Prostate gland (tissue), 2 donors: Measurements from ENCODE around the gene FAM180A. TPM values are rescaled to one million over a fixed set of nuclear protein-coding genes. Genes with fewer than 3 reads are reported as not detected.

Experiments used
- DNase-seq: peaks from one replicate; pipeline ENCODE4 v3.0.0-alpha.2; 2019; ENCODE audit warnings: low spot score
- H3K27ac ChIP-seq, 2 donors: fragments of 200-600 bp; sonication (generic); 2 replicates each; pipeline ENCODE4 v1.5.1; 2017 to 2019
- H3K27me3 ChIP-seq: fragments of 200-600 bp; sonication (generic); replicated peaks from 2 replicates; pipeline ENCODE4 v1.5.1; 2019; ENCODE audit not compliant: insufficient read depth
- H3K36me3 ChIP-seq, 2 donors: fragments of 200-600 bp; sonication (generic); 1 replicate in 1 of 2; 2 replicates in 1 of 2; pipeline versions ENCODE4 v1.5.1 to v1.8.1; 2017 to 2019
- H3K4me1 ChIP-seq: fragments of 200-600 bp; sonication (generic); replicated peaks from 2 replicates; pipeline ENCODE4 v1.5.1; 2019
- H3K4me3 ChIP-seq, 2 donors: fragments of 200-600 bp; sonication (generic); 2 replicates each; pipeline ENCODE4 v1.5.1; 2017 to 2019
- H3K9me3 ChIP-seq: fragments of 200-600 bp; sonication (generic); 2 replicates; pipeline ENCODE4 v1.5.1; 2017
- CTCF ChIP-seq, 4 experiments: fragments of 200-600 bp in 2 of 4; fragments of 450-650 bp in 2 of 4; sonication (generic) in 2 of 4; IDR thresholded peaks; 1 replicate in 3 of 4; 2 replicates in 1 of 4; pipeline ENCODE4 v1.5.1; 2016 to 2019; ENCODE audit warnings: antibody characterized with exemption in 4 of 4, mild to moderate bottlenecking in 2 of 4, moderate library complexity in 2 of 4
- POLR2A ChIP-seq: fragments of 450-650 bp; IDR thresholded peaks from one replicate; pipeline ENCODE4 v1.6.1; 2016; ENCODE audit warnings: antibody characterized with exemption, mild to moderate bottlenecking
- POLR2AphosphoS5 ChIP-seq: sonication (generic); formaldehyde crosslinking; IDR thresholded peaks from one replicate; pipeline ENCODE4 v1.6.1; 2017; ENCODE audit warnings: antibody characterized with exemption
- WGBS: methylation state at CpG from one replicate; pipeline ENCODE4 v1.1.5; 2018; 5-methylcytosine and 5-hydroxymethylcytosine counted together
- intact Hi-C: fragments of 100-400 bp; cut with DNase I; formaldehyde crosslinking; loops from one replicate; pipeline ENCODE4 v1.14.2; 2022
- total RNA-seq, 2 donors: library from RNA; depleted of rRNA; stranded (reverse); fragments of >200 nt; gene quantifications; one replicate each; pipeline ENCODE4 v1.1.0, GENCODE V29; 2016

The FAM180A gene
- total RNA-seq, 2 donors from 2014 or later, result 0.77 to 6.9 TPM

GRCh38 chr7:135786911-135787310 is 38.3 kb upstream of the FAM180A start:
- no peaks in the 10 kb centered on the region for H3K36me3 ChIP-seq
- intact Hi-C loops, result no loop called here
- H3K4me1 ChIP-seq, result no peaks in the 10 kb centered on the region
- 77% methylated on average over 3 of the region's 3 CpGs for WGBS
- H3K27ac ChIP-seq, result no peak overlapping the region
- H3K27me3 ChIP-seq, result no peaks in the 10 kb centered on the region
- H3K4me3 ChIP-seq, result no peak overlapping the region
- no peaks in the 10 kb centered on the region for H3K9me3 ChIP-seq
- no peak for DNase-seq
- TF ChIP-seq POLR2AphosphoS5 (no peak), POLR2A (no peak), CTCF (IDR thresholded peaks at IDR 0.05) (no peak)

DNA sequence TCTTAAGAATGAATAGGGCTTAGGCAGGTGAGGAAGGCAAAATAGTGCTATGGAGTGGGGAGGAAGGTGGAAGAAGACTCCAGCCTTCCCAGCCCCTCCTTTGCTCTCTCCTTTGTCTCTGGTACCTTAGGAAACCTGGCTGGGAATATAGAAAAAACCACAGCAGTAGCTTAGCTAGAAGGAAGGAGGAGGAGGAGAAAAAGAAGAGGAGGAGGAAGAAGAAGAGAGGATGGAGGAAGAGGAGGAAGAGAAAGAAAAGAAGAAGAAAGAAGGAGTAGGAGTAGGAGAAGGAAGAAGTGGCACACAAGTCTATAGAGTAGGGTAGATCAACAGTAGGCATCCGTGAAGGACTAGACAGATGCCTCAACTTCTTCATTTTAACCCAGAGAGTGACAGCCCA is 36.5 kb upstream of the FAM180A start:
- H3K4me1 ChIP-seq, result no peaks in the 10 kb centered on the region
- TF ChIP-seq POLR2A, result no peak
- TF ChIP-seq POLR2AphosphoS5, result no peak
- intact Hi-C loops, result no loop called here
- no peaks in the 10 kb centered on the region for H3K36me3 ChIP-seq
- no peak overlapping the region for H3K27ac ChIP-seq
- no peak for DNase-seq
- no peak overlapping the region for H3K4me3 ChIP-seq
- H3K27me3 ChIP-seq, result no peaks in the 10 kb centered on the region
- 73% methylated on average over 1 of the region's 1 CpG for WGBS
- H3K9me3 ChIP-seq, result no peaks in the 10 kb centered on the region

- Histone ChIP-seq H3K4me1 (no peaks in the 10 kb centered on the region), H3K9me3 (no peaks in the 10 kb centered on the region), H3K36me3 (no peaks in the 10 kb centered on the region), H3K4me3 (no peak overlapping the region), H3K27ac (no peak overlapping the region), H3K27me3 (no peaks in the 10 kb centered on the region)
- 89% methylated on average over 8 of the region's 8 CpGs for WGBS
- TF ChIP-seq POLR2A (no peak), CTCF (IDR thresholded peaks at IDR 0.05) (no peak), POLR2AphosphoS5 (no peak)
- intact Hi-C loops, result no loop called here
- no peak for DNase-seq
Observed at GRCh38 chr7:135784013-135784412, 35.4 kb upstream of the FAM180A start.

DNA sequence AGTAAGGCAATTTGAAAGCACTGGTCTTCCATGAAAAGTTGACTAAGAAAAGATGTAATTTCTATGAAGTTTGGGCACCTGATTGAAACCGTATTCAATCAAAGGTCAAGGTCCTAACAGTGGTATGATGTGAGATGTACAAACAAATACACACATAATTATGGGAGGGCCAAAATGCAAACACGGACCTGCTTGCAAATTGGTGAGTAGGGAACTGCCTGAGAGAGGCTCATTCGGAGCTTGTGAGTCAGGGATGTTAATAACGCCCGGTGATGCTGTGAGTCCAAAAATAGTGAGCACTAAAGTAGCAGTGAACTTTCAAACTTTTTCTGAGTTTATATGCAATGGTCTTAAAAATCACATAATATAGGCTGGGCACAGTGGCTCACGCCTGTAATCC is 34.2 kb upstream of the FAM180A start:
- H3K27me3 ChIP-seq, result no peaks in the 10 kb centered on the region
- no peak overlapping the region for H3K27ac ChIP-seq
- H3K4me1 ChIP-seq, result no peaks in the 10 kb centered on the region
- H3K9me3 ChIP-seq, result no peaks in the 10 kb centered on the region
- WGBS, result 92% methylated on average over 6 of the region's 6 CpGs
- intact Hi-C loops, result no loop called here
- no peak for DNase-seq
- no peak for TF ChIP-seq POLR2AphosphoS5
- no peak for TF ChIP-seq CTCF (IDR thresholded peaks at IDR 0.05)
- no peak for TF ChIP-seq POLR2A
- no peaks in the 10 kb centered on the region for H3K36me3 ChIP-seq
- no peak overlapping the region for H3K4me3 ChIP-seq

DNA sequence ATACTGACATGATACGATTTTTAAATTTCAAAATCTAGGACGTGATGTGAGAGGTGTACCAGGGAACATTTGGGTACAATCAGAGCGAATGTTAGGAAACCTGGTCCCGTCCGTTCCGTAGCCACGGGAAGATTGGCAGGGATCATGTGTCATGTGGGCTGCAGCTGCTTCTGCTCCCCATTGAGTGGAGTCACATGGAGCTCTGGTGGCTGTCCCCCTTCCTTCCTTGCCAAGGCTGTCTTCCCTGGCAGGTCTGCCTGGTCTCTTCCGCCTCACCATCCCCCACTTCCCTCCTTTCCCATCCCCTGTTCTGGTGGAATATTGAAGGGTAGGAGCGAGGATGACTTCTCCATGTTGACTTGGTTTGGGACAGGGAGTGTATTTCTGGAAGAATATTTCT is 33.8 kb upstream of the FAM180A start:
- Histone ChIP-seq H3K9me3 (no peaks in the 10 kb centered on the region), H3K36me3 (no peaks in the 10 kb centered on the region), H3K27me3 (no peaks in the 10 kb centered on the region), H3K4me3 (no peak overlapping the region), H3K4me1 (no peaks in the 10 kb centered on the region), H3K27ac (no peak overlapping the region)
- no peak for DNase-seq
- intact Hi-C loops, result no loop called here
- 91% methylated on average over 9 of the region's 9 CpGs for WGBS
- TF ChIP-seq CTCF (IDR thresholded peaks at IDR 0.05) (no peak), POLR2AphosphoS5 (no peak), POLR2A (no peak)
